ENCODE data around the gene ANXA1.

GRCh38 chr9:73118898-73119554 lies 32.6 kb upstream of the ANXA1 start:
- TF ChIP-seq CTCF (IDR thresholded peaks at IDR 0.05) = no peak
- TF ChIP-seq POLR2A (IDR thresholded peaks at IDR 0.05) = no peak
- TF ChIP-seq EP300 (IDR thresholded peaks at IDR 0.05) = no peak
- no peak for TF ChIP-seq POLR2AphosphoS5 (IDR thresholded peaks at IDR 0.05)

Measured in suprapubic skin (tissue), 4 donors.